HG03469 (cell line): ENCODE measurements around the gene ISCU.
A peak's percentile ranks its signal among the peaks of the same experiment; 100 is the strongest.

ENCODE experiments used
- ATAC-seq: cut with Tn5 transposase; IDR thresholded peaks from one replicate; pipeline ENCODE4 v1.9.1; 2021; ENCODE audit warnings: mild to moderate bottlenecking, moderate library complexity, moderate number of reproducible peaks; ENCODE audit not compliant: unreplicated experiment

ISCU gene

DNA sequence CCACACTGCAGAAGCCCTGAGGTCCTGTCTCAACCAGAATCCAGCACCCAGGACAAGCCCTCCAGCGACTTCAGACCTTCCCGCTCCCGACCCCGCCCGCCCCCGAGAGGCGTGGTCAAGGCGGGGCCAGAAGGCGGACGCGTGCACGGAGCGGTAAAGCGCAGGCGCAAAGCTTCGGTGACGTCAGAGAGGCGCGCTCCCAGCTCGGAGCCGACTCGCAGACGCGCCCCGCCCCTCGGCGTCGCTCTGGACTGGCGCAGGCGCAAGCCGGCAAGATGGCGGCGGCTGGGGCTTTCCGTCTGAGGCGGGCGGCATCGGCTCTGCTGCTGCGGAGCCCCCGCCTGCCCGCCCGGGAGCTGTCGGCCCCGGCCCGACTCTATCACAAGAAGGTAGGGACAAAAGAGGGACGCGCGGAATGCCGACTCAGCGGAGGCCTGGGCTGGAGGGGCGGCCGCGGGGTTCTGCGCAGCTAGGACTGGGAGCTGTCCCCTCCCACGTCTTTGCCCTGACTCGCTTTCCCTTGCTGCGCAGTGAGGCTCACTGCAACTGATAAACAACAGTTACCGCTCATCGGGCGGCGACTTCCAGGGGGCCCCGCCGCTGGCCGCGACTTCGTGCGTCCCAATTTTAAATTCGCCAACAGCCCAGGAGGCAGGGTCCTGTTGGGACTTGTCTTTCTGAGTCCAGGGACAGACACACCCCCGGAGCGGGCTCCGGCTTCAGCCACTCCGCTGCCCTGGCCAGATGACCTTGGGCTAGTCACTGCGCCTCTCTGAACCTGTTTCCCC is at the start of gene ISCU:
TSS of gene ISCU (plus strand) at position 249 of the 788 bp plus-strand sequence. CDS start at position 276, 27 bp downstream.
- peak; percentile 38 for ATAC-seq

DNA sequence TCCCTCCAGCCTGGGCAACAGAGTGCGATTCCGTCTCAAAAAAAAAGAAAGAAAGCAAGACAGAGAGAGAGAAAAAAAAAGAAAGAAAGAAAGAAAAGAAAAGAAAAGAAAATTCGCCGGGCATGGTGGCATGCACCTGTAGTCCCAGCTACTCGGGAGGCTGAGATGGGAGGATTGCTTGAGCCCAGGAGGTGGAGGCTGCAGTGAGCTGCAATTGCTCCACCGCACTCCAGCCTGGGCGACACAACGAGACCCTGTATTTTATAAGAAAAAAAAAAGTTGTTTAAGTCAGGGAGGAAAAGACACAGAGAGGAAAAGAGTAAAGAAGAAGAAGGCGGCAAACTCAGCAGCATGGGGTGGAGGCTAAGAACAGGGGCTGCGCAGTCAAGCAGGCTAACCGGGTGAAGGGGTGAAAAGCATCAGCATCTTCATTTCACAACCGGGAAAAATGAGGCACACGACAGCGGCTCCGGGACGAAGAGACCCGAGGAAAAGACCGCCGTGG is 47.9 kb upstream of the ISCU start:
- ATAC-seq = no peak

DNA sequence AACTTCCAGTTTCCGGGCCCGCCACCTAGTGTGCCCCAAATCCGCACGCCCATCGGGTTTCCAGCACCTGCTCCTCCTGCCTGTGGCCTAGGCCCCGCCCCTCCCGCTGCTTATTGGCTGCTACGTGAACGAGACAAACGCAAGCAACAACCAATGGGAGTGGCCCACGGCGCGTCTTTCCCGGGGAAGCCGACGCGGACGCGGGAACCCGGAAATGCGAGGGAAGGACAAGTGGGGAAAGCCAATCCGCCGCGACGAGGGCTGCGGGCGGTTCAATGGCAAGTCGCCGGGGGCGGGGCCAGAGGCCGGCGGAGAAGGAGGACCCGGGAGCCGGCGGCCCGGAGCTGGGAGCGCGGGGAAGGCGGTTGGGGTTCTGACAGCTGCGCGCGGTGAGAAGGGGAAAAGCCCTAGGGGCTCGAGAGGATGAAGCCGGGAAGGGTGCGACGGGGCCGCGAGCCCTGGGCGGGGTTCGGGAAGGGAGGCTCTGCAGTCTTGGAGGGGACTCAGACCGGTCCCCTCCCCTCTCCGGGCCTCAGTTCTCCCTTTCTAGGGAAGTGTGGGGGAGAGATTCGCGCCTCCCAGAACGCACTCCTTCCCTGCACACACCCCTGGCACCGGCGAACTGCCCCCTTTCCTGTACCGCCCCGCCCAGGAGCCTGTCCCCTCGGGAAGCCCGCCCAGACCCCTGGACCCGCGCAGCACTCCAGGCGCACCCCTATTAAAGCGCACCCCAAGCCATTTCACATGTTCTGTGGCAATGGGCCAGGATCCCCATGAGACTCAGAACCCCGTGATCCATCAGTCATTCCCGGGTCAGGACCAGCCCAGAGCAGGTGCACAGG is 47.2 kb upstream of the ISCU start, which contains the start of gene FICD:
TSS of gene FICD (plus strand) at position 305 of the 842 bp plus-strand sequence. CDS start 1,696 bp downstream, outside the sequence.
- ATAC-seq = peak; percentile 66

DNA sequence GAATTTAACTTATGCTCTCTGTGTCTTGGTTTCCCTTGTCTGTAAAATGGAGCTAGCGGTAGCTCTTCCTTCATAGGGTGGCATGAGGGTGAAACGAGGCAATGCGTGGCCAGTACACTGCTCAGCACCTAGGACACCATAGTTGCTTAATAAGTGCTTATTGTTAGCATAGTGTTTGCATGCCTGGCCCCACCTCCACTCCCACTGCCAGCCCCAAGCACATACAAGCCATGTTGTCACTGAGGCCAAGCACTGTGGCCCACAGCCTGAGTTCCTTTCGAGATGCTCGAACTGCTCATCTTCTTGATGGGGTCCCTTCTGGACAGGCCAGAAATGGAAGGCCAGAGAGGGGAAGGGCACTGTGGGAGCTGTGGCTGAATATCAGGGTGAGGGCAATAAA is 46.5 kb upstream of the ISCU start:
- no peak for ATAC-seq

DNA sequence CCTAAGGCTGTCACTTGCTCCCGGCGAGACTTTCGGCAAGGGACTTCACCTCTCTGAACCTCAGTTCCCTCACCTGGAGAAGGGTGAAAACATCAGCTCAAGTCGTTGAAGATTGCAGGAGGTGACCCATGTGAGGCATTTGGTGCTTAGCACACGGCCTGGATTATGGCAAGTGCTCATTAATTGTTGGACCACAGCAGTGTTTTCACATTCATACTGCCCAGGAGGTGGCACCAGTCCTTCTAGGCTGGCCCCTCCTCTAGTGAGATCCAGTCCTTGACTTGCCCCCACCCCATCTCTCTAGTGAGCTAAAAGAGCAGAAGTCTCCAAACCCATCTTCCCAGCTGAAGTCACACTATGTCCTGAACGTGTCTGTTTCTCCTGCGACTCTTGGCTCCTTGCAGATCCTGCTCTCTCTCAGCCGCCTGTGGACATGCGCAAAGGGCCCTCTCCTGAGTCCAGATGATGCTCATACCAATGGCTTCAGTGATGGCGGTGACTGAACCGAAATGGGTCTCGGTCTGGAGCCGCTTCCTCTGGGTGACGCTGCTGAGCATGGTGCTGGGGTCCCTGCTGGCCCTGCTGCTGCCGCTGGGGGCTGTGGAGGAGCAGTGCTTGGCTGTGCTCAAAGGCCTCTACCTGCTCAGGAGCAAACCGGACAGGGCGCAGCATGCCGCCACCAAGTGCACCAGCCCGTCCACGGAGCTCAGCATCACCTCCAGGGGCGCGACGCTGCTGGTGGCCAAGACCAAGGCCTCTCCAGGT is 45.7 kb upstream of the ISCU start:
- ATAC-seq = no peak

DNA sequence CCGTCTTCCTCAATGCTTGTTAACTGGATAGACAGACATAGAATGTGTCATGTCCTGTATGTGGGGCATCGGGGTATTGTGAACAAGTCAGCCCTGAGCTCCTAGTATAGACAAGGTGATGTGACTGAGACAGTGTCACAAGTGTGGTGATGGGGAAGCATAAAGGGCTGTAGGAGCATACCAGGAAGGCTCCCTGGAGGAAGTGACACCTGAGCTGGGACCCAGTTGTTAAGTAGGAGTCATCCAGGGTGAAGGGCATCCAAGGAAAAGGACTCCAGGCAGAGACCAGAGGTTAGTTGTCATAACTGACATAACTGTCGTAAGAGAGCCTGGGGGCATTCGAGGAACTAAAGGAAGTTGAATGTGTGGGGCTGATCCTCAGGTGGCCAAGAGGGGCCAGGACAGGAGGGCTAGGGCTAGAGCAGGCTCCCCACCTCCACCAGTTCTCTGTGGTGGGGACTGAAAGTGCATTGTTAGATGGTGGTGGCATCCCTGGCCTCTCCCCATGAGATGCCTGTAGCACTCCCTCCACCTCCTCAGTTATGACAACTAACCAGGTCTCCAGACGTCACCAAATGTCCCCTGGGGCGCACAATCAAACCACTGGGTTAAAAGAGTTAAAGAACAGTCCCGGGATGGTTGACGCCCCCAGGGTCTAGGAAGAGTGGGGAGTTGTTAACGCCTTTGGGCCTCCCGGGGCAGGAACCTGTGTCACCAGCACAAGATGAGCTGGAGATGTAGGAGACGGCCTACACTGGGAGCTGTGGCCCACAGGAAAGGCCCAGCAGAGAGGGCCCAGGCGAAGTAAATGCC is 44.9 kb upstream of the ISCU start:
- ATAC-seq = no peak

DNA sequence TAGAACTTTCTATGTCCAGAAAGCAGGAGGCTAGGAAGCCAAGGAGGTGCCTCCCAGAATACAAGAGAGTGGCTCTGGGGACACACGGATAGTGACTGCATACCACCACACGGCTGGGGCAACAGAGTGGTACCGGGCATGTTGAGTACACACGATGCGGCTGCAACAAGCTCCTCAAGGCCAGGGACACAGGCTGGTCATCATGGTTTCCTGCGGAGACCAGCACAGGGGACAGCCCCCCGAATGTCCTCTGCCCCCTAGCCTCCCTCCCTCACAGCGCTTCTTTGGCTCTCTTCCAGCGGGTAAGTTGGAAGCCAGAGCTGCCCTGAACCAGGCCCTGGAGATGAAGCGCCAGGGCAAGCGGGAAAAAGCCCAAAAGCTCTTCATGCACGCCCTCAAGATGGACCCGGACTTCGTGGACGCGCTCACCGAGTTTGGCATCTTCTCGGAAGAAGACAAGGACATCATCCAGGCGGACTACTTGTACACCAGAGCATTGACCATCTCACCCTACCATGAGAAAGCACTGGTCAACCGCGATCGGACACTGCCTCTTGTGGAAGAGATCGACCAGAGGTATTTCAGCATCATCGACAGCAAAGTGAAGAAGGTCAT is 44.2 kb upstream of the ISCU start:
- ATAC-seq = no peak

DNA sequence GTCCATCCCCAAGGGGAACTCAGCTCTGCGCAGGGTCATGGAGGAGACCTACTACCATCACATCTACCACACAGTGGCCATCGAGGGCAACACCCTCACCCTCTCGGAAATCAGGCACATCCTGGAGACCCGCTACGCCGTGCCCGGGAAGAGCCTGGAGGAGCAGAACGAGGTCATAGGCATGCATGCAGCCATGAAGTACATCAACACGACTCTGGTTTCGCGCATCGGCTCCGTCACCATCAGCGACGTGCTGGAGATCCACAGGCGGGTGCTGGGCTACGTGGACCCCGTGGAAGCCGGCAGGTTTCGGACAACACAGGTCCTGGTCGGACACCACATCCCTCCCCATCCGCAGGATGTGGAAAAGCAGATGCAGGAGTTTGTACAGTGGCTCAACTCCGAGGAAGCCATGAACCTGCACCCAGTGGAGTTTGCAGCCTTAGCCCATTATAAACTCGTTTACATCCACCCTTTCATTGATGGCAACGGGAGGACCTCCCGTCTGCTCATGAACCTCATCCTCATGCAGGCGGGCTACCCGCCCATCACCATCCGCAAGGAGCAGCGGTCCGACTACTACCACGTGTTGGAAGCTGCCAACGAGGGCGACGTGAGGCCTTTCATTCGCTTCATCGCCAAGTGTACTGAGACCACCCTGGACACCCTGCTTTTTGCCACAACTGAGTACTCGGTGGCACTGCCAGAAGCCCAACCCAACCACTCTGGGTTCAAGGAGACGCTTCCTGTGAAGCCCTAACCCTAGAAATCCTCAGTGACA is 43.5 kb upstream of the ISCU start:
- no peak for ATAC-seq

DNA sequence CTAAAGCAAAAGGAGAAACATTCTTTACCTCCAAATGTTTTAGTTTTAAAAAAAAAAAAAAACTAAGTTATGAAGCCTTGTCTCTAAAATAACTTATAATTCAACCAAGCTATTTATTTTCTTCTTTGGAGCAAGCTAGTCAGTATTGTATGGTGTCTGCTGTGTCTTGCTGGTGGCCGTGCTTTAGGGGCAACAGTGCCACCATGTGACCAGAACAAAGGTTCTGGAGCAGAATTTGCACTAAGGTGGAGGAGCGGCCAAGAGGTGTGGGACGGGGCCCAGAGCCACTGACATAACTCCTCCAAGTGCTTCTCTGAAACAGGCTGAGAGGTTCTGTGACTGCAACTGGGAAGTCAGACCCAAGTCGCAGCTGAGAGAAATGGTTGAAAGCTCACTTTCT is 42.8 kb upstream of the ISCU start:
- ATAC-seq = no peak

DNA sequence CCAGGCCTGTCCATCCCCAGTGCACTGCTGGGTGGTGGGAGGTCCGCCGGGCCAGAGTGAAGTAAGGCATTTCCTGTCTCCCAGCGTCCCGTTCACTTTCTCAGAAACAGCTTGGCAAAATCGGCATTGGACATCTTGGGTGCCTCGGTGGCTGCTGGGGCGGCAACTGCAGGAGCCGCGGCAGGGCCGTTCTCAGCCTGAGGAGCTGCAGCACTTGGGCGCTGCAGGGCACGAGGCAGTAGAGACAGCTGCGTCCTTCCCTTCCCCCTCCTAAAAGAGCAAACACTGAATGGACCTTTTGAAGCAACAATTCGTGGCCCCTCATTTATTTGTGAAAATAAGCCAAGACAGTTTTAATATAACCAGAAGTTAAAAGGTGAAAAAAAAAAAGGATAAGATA is 39.0 kb upstream of the ISCU start:
- no peak for ATAC-seq

DNA sequence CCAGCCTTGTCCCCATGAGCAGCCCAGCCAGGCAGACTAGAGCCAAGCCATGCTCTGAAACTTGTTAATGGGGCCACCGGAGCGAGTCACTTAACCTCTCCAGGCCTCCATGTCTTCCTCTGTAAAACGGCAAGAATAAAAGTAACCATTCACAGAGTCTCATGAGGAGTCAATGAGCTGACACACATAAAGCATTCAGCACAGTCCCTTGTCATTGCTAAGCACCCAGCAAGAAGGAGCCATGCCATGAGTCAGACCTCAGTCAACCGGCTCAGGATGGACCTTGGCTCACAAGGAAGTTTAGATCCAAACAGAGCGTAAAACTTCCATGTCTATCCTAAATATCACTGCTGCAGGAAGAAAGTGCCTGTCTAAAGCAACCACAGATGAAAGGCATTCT is 36.7 kb upstream of the ISCU start:
- ATAC-seq = no peak

DNA sequence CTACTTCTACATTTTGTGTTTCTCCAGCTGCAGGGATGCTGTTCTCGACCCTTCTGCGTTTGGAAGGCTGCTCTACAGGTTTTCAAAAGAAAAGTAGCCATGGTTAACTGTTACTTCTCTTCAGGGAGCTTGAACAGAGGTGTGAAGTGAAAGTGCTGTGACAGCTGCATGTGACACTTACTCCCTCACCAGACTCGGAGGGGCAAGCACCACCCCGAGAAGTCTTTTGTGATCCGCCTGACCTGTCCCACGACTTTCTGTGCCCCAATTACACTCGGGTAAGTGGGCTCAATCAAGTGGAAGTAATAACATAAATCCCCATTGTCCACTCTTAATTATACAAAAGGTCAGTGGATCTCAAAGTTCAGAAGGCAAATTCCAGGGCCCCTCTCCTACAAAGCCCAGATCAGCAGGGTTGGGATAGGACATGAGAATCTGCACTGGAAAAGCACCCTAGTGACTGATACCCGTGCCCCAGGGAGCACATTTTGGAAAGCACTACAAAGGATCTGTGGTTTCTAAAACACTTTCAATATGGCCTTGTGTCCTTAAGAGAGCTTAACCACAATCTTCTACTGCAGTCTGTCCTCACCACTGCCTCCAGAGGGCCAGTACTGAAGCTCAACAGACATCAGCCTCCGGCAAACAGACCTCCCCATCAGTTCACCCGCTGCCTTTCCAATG is 35.8 kb upstream of the ISCU start:
- ATAC-seq = no peak

DNA sequence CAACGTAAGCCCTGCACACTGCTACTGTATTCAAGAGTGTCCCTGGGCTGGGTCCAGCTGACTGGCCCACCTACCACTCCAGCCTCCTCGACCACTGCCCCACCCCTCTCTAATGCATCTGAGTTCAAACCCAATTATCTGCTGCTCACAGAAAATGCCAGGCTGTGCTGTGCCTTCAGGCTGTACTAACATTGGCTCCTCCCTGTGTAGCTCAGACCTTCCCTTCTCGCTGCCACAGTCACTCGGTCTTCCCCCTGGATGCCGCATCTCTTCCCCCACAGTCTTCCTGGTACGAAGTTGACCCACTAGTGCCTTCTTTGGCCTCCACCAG is 35.3 kb upstream of the ISCU start:
- ATAC-seq = no peak

DNA sequence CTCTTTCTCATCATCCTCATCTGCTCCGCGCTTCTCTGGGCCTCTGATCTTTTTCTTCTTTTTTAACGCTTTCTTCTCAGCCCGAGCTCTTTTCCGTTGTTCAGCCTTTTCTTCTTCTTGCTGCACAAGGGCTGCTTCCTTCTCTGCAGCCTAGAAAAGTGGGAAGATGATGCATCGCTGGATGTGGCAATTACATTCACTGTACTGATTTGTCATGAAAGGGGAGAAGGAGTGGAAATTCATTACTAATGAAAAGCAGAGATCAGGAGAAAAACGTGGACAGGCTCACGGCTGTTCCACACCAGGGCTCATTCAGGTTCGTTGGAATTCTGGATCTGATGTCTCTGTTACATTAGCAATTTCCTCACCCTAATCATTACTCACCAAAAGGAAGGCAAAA is 32.2 kb upstream of the ISCU start:
- ATAC-seq = no peak

DNA sequence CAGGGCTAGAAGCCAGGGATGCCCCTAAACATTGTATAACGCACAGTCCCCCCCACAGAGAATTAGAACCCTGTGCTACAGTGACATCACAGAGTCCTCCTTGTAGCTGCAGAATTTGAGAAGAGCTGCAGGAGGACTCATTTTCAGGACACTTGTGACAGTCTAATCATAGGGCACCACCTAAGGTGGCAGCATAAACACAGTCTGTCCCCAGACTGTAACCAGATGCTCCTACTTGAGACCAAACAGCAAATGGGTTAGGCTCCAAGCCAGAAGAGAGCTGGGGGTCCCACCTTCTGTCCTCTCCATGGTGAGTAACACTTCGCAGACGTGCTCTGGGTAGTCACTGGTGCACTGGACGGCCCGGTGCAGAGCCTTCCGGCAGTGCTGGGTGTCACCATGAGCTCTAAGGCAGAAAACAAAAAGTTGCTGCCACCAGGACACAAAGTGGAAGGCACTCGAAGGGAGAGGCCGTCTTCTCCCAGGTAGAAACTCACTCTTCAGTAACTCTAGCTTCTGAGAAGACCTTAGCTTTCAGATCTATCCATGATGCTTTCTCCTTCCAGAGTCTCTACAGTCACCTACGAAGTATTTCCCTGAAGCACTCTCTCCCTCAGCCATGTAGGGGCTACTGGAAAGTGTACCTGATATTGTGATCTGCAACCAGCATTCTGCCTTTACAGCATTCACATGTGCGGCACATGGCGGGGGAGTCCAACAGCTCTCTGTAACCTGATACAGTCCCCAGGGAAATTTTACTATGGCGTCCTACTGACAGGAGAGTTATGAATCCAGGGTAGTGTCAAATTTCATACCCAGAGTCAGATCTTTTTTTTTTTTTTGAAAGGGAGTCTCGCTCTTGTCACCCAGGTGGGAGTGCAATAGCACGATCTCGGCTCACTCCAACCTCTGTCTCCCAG is 30.2 kb upstream of the ISCU start:
- ATAC-seq = no peak

DNA sequence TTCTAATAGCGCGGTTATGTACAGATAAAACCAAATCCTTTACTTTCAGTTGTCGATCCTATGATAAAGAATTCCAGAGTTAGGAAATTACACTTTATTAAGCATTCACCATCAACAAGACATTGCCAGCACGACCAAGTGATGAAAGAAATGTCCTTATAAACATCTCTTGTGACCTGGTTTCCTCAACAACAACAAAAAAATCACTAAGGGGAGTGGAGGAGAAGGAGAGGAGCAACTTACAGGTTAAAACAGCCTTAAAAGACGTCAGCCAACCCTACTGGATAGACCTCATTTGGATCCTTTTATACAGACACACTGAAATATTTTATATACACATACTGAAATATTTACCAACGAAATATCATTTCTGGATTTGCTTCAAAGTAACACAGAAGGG is 24.2 kb upstream of the ISCU start:
- ATAC-seq = no peak

DNA sequence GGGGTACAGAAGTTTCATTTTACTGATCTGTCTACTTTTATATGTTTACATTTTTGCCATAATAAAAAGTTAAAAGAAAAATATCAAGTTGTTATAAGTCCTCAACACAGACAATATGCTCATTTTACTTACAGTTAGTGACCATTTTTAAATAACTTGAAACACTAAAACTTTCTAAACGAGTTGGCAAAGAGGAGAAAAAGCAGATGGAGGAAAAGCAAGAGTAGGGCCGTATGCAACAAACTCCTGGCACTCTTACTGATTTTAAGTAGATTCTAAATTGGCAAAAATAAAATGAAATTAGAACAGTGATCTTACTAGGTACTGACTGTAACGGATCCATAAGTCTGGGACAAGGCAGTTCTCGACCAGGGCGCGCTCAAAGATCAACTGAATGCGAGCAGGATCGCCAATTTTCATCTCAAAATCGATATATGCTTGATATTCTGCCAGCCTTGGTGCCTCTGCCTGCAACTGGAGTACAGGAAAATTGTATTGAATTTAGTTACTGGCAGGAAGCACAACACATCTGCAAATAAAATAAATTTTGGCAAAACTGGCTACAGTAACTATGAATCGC is 23.7 kb upstream of the ISCU start:
- ATAC-seq = no peak
